Ramos (cell line): ENCODE data around the gene MAP2K7.

Source experiments
- in situ Hi-C: fragments of 300-500 bp; cut with MboI; formaldehyde crosslinking; loops from one replicate; pipeline ENCODE4 v1.14.3; 2022; ENCODE audit warnings: low sequenced_read_pairs; ENCODE audit not compliant: unreplicated experiment

Gene MAP2K7

DNA sequence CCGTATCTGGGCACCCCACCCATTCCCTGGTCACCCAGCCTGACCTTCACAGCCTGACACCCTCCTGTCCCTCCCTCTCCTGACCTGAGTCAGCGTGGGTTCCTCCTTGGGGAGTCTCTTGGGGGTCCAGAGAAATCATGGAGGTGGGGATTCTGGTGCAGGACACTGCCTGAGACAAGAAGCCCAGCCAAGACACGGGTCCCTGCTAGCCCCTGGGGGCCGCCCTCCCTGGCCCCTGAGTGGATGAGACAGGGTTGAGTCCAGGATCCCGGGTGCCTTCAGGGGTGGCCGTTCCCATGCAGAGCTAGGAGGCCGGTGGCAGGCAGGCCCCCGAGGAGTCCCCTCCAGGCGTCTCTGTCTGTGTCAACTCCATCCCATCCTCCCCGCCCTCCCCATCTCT lies 1.6 kb downstream of the MAP2K7 start:
- in situ Hi-C loops, result no loop called here

DNA sequence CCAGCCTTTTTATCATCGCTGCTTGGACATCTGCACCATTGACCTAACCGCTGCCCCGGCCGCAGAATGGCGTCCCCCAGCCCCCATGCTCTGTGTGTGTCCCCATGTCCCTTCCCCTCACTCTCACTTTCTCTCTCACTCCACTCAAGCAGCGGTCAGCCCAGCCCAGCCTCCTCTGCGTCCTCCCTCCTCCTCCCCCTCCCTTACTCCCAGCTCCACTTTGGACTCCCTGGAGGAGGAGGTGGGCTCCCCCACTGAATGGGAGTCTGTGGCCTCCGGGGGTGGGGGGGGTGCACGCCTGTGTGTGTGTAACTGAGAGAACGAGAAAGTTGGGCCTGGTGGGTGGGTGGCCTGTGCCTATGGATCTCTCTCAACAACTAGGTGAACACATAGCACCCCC lies 2.2 kb downstream of the MAP2K7 start:
- in situ Hi-C loops, result no loop called here

DNA sequence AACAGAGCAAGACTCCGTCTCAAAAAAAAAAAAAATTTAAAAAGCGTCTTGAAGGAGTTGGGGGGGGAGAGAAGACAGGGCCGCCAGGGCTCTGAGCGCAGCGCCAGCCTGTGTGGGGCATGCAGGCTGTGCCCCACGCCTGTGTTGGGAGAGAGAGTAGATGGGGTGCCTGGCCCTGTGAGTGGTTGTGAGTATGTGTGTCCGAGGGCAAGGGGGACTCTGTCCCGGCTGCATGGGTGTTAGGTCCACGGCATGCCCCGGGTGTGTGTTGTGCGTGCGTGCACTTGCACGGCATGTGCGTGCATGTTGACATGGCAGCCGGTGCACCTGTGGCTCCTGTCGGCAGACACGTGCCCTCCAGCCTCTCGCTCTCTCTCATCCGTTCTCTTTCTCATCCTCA lies 3.4 kb downstream of the MAP2K7 start:
- in situ Hi-C loops, result no loop called here

DNA sequence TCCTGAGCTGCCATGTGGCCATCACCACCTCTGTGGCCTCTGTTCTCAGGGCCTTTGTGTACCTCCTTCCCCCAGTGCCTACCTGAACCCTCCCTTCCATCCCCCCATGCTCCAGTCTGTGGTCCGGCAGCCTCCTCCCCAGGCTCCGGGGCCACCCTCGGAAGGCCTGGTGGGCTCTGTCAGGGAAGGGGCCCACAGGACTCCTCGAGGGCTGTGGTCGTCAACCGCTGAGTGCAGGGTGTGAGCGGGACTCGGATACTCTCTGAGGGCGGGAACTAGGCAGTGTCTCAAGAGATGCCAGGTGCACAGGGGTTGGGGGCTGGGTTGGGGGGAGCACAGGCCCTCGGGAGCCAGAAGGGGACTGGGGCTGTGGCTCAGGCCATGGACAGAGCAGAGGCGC lies 3.9 kb downstream of the MAP2K7 start:
- in situ Hi-C loops, result no loop called here

DNA sequence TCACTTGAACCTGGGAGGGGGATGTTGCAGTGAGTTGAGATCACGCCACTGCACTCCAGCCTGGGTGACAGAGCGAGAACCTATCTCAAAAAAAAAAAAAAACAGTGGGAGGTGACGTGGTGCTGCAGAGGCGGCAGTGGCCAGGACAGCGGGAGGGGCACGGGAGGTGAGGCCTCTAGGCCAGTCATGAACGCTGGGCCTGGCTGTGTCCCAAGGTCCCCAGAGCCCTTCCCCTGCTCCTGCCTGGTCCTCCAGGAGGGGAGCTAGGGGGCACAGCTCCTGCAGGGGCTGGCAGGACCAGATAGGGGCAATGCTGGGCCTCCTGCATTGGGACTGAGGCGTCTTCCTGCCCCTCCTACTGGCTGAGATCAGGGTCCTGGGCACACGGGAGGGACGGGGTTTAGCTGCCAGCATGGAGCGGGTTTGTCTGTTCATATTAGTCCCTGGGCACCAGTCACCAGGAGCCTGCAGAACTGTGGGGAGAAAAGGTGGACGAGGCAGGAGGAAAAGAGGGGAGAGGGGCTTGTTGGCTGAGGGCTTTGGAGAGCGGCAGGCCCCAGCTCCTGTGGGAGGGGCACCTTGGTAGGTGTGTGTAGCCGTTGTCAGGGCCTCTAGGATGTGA lies 4.5 kb downstream of the MAP2K7 start:
- in situ Hi-C loops, result no loop called here

DNA sequence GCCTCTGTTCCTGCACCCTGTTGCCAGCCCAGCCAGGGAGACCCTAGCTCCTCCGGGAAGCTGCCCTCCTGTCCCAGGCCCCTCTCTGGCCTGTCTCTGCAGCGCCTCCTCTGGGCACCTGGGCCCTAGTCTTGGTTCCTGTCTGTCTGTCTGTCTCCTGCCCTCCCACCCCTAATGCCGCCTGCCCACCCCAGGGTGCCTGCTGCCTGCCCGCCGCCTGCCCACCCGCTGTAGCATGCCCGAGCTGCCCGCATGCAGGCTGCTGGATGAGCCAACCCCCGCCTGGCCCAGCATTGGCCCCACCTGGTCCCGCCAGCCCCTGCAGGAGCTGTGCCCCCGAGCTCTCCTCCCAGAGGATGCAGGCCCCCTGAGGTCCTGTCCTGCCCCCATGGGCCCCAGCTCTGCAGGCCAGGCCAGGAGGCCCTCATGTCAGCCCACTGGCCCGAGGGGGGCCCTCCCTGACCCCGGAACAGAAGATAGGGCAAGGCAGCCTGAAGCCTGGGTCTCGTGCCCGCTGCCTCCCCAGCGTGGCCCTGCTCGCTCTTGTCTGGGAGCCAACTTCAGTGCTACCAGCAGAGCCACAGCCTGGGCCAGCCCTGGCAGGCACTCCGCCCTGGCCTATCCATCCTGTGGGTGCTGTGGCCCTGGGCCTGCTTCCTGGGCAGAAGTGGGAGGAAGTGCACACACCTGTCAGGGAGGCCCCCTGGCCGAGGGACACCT lies 5.2 kb downstream of the MAP2K7 start:
- in situ Hi-C loops, result no loop called here

DNA sequence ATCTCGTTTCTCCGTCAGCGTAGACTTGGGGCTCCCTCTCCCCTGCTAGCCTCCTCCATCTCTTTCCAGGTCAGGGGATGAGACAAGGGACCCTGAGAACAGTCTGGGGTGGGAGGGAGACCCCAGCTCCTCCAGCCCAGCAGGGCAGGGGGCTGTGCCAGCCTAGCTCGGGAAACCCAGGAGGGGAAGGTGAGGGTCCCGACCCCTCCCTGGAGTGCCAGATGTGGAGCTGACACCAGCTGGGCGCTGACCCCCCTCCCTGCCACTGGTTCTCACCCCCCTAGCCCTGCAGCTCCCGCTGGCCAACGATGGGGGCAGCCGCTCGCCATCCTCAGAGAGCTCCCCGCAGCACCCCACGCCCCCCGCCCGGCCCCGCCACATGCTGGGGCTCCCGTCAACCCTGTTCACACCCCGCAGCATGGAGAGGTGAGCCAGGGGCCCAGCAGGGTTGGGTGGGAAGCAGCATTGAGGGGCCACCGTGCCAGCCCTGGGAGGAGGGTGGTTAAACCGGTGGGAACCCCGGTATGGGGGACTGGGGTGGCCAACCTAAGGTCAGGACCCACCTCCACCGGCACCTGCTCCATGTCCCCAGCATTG lies 5.9 kb downstream of the MAP2K7 start:
- in situ Hi-C loops, result no loop called here

DNA sequence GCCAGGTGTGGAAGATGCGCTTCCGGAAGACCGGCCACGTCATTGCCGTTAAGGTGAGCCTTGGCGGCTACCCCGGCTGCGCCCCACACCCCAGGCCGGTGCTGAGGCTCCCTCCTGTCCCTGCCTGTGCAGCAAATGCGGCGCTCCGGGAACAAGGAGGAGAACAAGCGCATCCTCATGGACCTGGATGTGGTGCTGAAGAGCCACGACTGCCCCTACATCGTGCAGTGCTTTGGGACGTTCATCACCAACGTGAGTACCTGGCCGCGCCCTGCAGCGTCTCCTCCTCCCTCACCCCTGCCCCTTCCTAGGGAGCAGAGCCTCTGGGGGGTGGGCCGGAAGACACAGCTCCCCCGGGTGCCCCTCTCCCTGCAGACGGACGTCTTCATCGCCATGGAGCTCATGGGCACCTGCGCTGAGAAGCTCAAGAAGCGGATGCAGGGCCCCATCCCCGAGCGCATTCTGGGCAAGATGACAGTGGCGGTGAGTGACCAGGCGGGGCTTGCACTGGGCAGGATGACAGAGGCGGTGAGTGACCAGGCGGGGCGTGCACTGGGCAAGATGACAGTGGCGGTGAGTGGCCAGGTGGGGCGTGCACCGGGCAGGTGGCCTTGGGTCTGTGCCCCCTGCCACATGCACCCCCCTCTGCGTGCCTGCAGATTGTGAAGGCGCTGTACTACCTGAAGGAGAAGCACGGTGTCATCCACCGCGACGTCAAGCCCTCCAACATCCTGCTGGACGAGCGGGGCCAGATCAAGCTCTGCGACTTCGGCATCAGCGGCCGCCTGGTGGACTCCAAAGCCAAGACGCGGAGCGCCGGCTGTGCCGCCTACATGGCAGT lies 6.9 kb downstream of the MAP2K7 start:
- in situ Hi-C loops, result no loop called here

DNA sequence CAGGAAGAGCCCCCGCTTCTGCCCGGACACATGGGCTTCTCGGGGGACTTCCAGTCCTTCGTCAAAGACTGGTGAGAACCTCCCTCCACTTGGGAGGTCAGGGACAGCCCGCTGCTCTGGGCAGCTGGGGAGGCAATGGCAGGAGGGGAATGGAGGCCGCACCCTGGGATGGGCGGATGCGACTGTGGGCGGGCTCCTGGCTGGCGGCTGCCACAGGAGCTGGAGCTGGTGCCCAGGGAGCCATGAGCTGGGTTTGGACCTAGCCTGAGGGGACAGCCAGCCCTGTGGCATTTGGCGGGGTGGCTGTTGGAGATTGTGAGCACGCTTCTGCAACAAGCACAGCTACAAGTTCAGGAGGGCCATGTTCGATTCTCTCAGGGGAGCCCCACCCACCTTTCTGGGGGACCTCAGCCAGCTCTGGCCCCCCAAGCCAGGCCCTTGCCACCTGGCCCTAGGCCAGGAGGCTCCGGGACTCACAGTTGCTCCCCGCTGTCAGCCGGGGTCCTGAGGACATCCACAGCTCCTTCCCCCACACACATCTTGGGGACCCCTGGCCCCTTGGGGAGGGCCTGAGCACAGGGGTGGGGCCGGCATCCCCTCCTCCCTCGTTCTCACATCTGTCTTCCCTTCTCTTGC lies 7.9 kb downstream of the MAP2K7 start:
- in situ Hi-C loops, result no loop called here

DNA sequence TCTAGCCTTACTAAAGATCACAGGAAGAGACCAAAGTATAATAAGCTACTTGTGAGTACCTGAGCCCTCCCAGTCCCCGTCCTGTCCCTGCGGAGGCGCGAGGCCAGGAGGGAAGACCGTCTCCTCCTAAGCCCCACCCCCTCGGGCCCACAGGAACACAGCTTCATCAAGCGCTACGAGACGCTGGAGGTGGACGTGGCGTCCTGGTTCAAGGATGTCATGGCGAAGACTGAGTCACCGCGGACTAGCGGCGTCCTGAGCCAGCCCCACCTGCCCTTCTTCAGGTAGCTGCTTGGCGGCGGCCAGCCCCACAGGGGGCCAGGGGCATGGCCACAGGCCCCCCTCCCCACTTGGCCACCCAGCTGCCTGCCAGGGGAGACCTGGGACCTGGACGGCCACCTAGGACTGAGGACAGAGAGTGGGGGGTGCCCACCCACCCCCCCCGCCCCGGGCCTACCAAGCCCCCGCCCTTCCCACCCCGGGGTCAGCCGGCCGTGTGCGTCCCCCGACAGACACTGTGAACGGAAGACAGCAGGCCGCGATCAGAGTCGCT lies 8.5 kb downstream of the MAP2K7 start:
- in situ Hi-C loops, result no loop called here

DNA sequence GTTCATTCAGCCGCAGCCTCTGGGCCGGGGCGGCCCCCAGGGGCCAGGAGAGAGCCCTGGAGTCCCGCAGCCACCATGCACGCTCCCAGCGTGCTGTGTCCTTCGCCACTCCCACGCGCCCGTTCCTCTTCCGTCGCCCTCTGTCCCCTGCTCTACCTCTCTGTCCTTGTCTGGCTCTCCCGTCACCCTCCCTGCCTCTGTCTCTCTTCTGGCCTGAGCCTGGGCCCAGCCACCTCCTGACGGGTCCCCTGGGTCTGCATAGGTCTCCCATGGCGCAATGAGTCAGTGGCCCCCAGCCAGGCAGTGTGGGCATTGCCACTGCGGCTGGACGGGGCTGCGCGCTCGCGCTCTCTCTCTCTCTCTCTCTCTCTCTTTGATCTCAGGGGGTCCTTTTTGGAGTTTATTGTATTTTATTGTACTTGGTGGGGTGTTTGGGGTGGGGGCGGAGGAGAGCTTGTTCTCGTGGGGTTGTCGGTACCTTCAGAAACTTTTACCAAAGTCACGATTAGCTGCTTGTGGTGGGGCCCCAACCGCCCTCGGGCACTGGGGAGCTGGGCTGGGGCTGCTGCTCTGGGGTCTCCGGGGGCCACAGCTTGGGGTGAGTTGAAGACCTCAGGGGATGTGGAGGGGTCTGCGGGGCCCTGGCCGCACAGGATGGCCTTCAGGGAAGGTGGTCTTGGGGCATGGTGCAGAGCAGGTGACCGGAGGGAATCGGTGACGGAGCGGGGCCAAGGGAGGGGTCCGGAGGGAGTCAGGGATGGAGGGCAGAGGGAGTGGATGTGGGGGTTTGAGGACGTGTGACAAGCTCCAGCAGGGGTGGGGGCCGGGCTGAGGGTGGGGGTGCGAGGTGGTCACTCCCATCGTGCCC lies 9.3 kb downstream of the MAP2K7 start:
- in situ Hi-C loops, result no loop called here

DNA sequence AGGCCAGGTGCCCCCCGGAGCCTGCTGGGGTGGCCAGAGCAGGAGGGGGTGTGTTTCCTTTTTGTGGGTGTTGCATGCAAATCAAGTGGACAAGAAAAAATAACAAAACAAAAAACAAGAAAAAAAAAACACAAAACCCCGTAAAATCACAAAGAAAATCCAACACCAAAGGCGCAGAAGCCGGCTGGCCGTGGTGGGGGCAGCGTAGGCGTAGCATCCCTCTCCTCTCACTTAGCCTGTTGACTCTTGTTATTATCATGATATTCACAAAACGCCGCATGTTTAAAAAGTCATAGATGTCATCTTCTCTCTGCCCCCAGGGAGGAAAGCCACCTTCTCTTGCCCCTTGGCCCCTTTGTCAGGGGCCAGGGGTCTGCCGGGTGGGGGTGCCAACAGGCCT lies 10.0 kb downstream of the MAP2K7 start:
- in situ Hi-C loops, result no loop called here

DNA sequence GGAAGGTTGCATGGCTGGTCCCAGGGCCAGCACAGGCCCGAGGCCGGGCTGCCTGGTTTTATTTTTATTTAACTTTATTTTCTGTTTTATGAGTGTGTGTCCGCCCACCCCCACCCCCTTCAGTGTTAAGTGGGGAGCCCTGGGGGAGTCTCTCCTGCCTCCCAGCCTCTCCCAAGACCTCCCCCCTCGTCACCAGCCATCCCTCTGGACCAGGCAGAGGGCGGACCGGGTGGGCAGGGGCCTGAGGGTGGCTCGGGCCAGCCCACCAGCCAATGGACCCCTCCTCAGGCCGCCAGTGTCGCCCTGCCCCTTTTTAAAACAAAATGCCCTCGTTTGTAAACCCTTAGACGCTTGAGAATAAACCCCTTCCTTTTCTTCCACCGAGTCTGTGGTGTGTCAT lies 10.4 kb downstream of the MAP2K7 start:
- in situ Hi-C loops, result no loop called here

DNA sequence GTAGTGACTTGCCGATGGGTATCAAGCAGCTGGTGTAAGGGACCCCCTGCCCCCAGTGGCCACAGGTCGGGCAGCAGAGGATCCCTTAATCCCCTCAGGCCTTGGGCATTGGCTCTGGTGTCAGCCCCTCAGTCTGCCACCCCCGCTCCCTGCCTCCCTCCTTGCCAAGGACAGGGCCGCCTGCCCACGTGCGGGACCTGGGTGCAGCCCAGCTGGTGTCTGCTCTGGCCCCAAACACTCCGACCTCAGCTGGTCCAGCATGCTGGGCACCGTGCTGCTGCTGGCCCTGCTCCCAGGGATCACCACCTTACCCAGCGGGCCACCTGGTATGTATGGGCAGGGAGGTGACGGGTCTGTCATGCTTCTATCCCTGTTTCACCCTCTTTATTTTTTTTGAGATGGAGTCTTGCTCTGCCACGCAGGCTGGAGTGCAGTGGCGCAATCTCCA lies 10.9 kb downstream of the MAP2K7 start, which contains the start of gene TGFBR3L:
TGFBR3L (plus strand) TSS at position 233 of the 448 bp plus-strand sequence.
- in situ Hi-C loops, result no loop called here

DNA sequence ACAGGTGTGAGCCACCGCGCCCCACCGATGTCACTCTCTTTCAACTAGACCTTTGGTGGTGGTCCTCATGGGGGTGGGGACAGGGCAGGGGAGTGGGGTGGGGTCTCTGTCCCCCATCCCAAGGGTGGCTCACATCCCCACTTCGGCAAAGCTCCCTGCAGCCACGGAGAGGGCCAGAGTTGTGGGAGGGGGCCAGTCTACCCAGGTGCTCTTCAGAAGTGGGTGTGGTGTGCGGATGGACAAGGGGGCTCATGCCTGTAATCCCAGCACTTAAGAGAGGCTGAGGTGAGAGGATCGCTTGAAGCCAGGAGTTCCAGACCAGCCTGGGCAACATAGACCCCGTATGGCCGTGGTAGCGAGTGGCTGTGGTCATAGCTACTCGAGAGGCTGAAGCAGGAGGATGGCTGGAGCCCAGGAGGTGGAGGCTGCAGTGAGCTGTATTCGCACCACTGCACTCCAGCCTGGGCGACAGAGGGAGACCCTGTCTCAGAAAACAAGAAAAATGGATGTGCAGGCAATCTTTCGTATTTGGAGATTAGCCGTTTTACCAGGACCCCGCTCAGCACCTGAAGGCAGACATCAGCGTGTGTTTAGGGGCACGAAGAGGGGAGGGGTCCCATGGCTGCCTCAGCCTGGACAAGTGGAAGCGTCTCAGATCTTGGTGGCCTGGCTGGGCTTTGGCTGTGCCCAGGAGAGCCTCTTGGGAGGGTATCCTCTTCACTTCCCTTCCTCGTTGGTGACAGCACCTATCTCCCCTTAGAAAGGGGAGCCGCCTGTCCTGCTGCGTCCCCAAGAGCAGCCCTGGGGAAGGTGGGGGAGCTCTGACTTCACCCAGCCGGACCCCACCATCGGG lies 11.8 kb downstream of the MAP2K7 start:
- in situ Hi-C loops, result no loop called here

DNA sequence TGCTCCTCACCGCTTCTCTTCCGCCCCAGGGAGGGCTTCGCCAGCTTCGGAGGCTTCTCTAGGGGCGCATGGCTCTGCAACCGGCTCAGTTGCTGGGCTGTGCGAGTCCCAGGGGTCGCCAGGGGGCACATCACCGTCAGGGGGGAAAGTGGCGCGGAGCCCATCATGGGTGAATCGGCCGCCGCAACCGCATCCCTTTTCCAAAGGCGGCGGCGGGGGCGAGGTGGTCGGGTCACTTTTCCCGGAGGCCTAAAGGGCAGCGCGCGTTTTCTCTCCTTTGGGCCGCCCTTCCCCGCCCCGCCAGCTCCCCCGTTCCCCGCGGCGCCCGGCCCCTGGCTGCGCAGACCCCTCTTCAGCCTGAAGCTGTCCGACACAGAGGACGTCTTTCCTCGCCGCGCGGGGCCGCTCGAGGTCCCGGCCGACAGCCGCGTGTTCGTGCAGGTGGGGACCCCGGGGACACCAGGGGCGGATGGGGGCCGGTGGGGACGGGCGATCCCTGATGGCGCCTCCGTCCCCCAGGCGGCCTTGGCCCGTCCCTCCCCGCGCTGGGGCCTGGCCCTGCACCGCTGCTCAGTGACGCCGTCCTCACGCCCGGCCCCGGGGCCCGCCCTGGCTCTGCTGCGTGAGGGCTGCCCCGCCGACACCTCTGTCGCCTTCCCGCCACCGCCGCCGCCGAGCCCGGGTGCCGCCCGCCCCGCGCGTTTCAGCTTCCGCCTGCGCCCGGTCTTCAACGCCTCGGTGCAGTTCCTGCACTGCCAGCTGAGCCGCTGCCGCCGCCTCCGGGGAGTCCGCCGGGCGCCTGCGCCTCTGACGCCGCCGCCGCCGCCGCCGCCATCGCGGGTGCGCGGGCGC lies 12.7 kb downstream of the MAP2K7 start:
- in situ Hi-C loops, result no loop called here

DNA sequence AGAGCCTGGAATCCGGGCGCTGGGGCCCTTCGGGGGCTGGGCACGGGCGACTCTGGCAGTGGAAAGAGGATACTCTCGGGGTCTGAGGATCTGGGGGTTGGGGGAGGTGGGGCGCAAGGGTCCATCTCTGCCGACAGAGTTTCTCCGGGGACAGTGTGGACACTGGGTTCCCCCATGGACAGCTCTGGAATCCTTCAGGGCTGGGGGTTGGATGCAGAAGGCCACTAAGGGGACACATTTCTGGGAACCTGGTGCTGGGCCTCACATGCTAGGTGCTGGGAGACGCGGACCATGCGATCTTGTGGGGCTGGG lies 13.2 kb downstream of the MAP2K7 start:
- in situ Hi-C loops, result no loop called here
